H9 (cell line): ENCODE results near the gene CPM. TPM values are rescaled to one million over a fixed set of nuclear protein-coding genes. Genes with fewer than 3 reads are reported as not detected.

Experiments used
- DNase-seq: peaks from one replicate; pipeline ENCODE4 v3.0.0-alpha.2; 2017
- H2AFZ ChIP-seq: one replicate; pipeline ENCODE4 v1.6.1; 2013; ENCODE audit warnings: mild to moderate bottlenecking, low read length, control low read depth, moderate library complexity
- H2AK5ac ChIP-seq: 2 replicates; pipeline ENCODE4 v1.6.1; 2013; ENCODE audit warnings: low read length, control low read depth, mixed read lengths; ENCODE audit not compliant: insufficient read length
- H2BK120ac ChIP-seq: one replicate; pipeline ENCODE4 v1.6.1; 2013; ENCODE audit warnings: low read depth, mild to moderate bottlenecking, low read length, control low read depth, inconsistent platforms; ENCODE audit not compliant: poor library complexity, severe bottlenecking
- H2BK12ac ChIP-seq: 2 replicates; pipeline ENCODE4 v1.6.1; 2013; ENCODE audit warnings: low read length, control low read depth, mixed read lengths, low read depth; ENCODE audit not compliant: insufficient read length
- H2BK15ac ChIP-seq: 2 replicates; pipeline ENCODE4 v1.6.1; 2013; ENCODE audit warnings: low read depth, low read length, control low read depth
- H2BK20ac ChIP-seq: one replicate; pipeline ENCODE4 v1.6.1; 2013; ENCODE audit warnings: low read depth, mild to moderate bottlenecking, low read length, control low read depth, inconsistent platforms; ENCODE audit not compliant: poor library complexity, severe bottlenecking
- H2BK5ac ChIP-seq: 2 replicates; pipeline ENCODE4 v1.6.1; 2013; ENCODE audit warnings: low read length, control low read depth, mixed read lengths; ENCODE audit not compliant: insufficient read length
- H3K14ac ChIP-seq: 2 replicates; pipeline ENCODE4 v1.6.1; 2013; ENCODE audit warnings: low read length, control low read depth; ENCODE audit not compliant: insufficient read depth
- H3K18ac ChIP-seq: 2 replicates; pipeline ENCODE4 v1.6.1; 2013; ENCODE audit warnings: low read depth, mild to moderate bottlenecking, mixed read lengths, low read length, control low read depth; ENCODE audit not compliant: insufficient read length
- H3K23ac ChIP-seq: 2 replicates; pipeline ENCODE4 v1.6.1; 2013; ENCODE audit warnings: low read length, control low read depth, mixed read lengths, low read depth; ENCODE audit not compliant: insufficient read length
- H3K23me2 ChIP-seq: 2 replicates; pipeline ENCODE4 v1.6.1; 2013; ENCODE audit warnings: low read depth, mild to moderate bottlenecking, mixed read lengths, low read length, control low read depth; ENCODE audit not compliant: insufficient read length, poor library complexity, severe bottlenecking
- H3K27ac ChIP-seq: 2 replicates; pipeline ENCODE4 v1.5.1; 2013; ENCODE audit warnings: low read length, control low read depth, mixed read lengths, low read depth; ENCODE audit not compliant: insufficient read length
- H3K27me3 ChIP-seq: 2 replicates; pipeline ENCODE4 v1.6.1; 2013; ENCODE audit warnings: low read length, control low read depth, inconsistent platforms; ENCODE audit not compliant: insufficient read depth
- H3K4ac ChIP-seq: 2 replicates; pipeline ENCODE4 v1.6.1; 2013; ENCODE audit warnings: low read depth, mild to moderate bottlenecking, control low read depth, inconsistent platforms, low read length, moderate library complexity
- H3K4me1 ChIP-seq: 2 replicates; pipeline ENCODE4 v1.6.1; 2013; ENCODE audit warnings: low read length, control low read depth, inconsistent platforms; ENCODE audit not compliant: insufficient read depth
- H3K4me2 ChIP-seq: 2 replicates; pipeline ENCODE4 v1.6.1; 2013; ENCODE audit warnings: low read length, control low read depth, mixed read lengths; ENCODE audit not compliant: insufficient read length, insufficient read depth
- H3K56ac ChIP-seq: 2 replicates; pipeline ENCODE4 v1.6.1; 2013; ENCODE audit warnings: low read depth, mild to moderate bottlenecking, mixed read lengths, low read length, control low read depth; ENCODE audit not compliant: insufficient read length
- H3K79me1 ChIP-seq: 2 replicates; pipeline ENCODE4 v1.6.1; 2013; ENCODE audit warnings: low read depth, mild to moderate bottlenecking, moderate library complexity, low read length, control low read depth, inconsistent platforms; ENCODE audit not compliant: insufficient read depth, poor library complexity, severe bottlenecking
- H3K79me2 ChIP-seq: 2 replicates; pipeline ENCODE4 v1.6.1; 2013; ENCODE audit warnings: low read length, control low read depth, inconsistent platforms; ENCODE audit not compliant: insufficient read depth
- H3K9ac ChIP-seq: 2 replicates; pipeline ENCODE4 v1.6.1; 2013; ENCODE audit warnings: low read length, control low read depth, mixed read lengths; ENCODE audit not compliant: insufficient read length; ENCODE audit errors: extremely low read depth
- H3K9me3 ChIP-seq: one replicate; pipeline ENCODE4 v1.6.1; 2013; ENCODE audit warnings: low read depth, low read length, inconsistent platforms; ENCODE audit not compliant: control insufficient read depth
- H3T11ph ChIP-seq: one replicate; pipeline ENCODE4 v1.6.1; 2013; ENCODE audit warnings: mild to moderate bottlenecking, low read length, control low read depth, inconsistent platforms
- H4K20me1 ChIP-seq: one replicate; pipeline ENCODE4 v1.6.1; 2013; ENCODE audit not compliant: control insufficient read depth, insufficient read length, insufficient read depth
- H4K5ac ChIP-seq: 2 replicates; pipeline ENCODE4 v1.6.1; 2013; ENCODE audit warnings: low read depth, mild to moderate bottlenecking, mixed read lengths, low read length, control low read depth; ENCODE audit not compliant: insufficient read length
- H4K8ac ChIP-seq: replicated peaks from 2 replicates; pipeline ENCODE4 v1.6.1; 2013; ENCODE audit warnings: low read length, control low read depth, mixed read lengths, low read depth; ENCODE audit not compliant: insufficient read length
- H4K91ac ChIP-seq: 2 replicates; pipeline ENCODE4 v1.6.1; 2013; ENCODE audit warnings: low read depth, mild to moderate bottlenecking, moderate library complexity, mixed read lengths, low read length, control low read depth; ENCODE audit not compliant: insufficient read length
- H3K27ac Mint-ChIP-seq, 3 experiments: 2 replicates in 2 of 3; 3 replicates in 1 of 3; pipeline ENCODE4 v1.8.0; 2020 to 2021; ENCODE audit warnings: mixed read lengths in 3 of 3, mild to moderate bottlenecking in 1 of 3, moderate library complexity in 1 of 3
- H3K27me3 Mint-ChIP-seq: 2 replicates; pipeline ENCODE4 v1.8.0; 2021; ENCODE audit warnings: low read depth, mild to moderate bottlenecking, moderate library complexity, mixed read lengths
- H3K36me3 Mint-ChIP-seq, 3 experiments: 2 replicates in 2 of 3; 3 replicates in 1 of 3; pipeline ENCODE4 v1.8.0; 2020 to 2021; ENCODE audit warnings: low read depth in 3 of 3, mixed read lengths in 3 of 3; ENCODE audit not compliant: insufficient read depth in 1 of 3
- H3K4me1 Mint-ChIP-seq, 2 experiments: 2 replicates each; pipeline ENCODE4 v1.8.0; 2020; ENCODE audit warnings: mixed read lengths in 2 of 2
- H3K4me3 Mint-ChIP-seq, 2 experiments: 2 replicates in 1 of 2; 3 replicates in 1 of 2; pipeline ENCODE4 v1.8.0; 2020 to 2021; ENCODE audit warnings: mild to moderate bottlenecking in 2 of 2, mixed read lengths in 2 of 2, moderate library complexity in 1 of 2
- H3K9me3 Mint-ChIP-seq, 2 experiments: 2 replicates in 1 of 2; 3 replicates in 1 of 2; pipeline ENCODE4 v1.8.0; 2020; ENCODE audit warnings: mild to moderate bottlenecking in 2 of 2, mixed read lengths in 2 of 2, moderate library complexity in 1 of 2
- WGBS: extraction: QIAGEN DNeasy Blood & Tissue Kit; methylation state at CpG from one replicate; pipeline ENCODE4 v1.1.7; 2013; ENCODE audit warnings: missing lambda C conversion rate, low lambda C conversion rate, mixed read lengths; ENCODE audit not compliant: insufficient read length; ENCODE audit errors: extremely low coverage; 5-methylcytosine and 5-hydroxymethylcytosine counted together
- total RNA-seq: library from RNA; stranded (reverse); gene quantifications from 2 replicates; pipeline ENCODE4 v1.2.1, GENCODE V29; 2021
- TF ChIP-seq, protein P1 (sequence below): fragments of 200-600 bp; sonication (generic); conservative IDR thresholded peaks from 3 replicates; pipeline ENCODE4 v1.8.0; 2021; ENCODE audit warnings: antibody characterized with exemption, mild to moderate bottlenecking

Gene CPM
- total RNA-seq, 1 experiment from 2014 or later = 1.2 TPM

DNA sequence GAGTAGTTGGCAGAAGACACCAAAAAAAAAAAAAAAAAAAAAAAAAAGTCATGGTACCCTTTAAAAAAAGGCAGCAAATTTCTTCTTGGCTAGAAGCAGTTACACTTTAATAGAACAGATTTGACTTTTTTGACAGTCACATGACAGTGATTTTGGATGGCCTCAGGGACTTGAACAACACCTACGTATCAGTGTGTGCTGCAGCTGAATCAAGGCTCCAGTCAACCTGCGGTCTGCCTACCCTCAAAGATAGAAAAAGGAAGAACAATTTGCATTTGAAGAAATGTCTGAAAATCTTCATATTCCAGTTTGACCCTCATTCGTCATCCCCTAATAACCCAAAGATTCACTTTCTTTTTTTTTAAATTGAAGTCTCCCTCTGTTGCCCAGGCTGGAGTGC is 71.1 kb downstream of the CPM start:
- H2BK120ac ChIP-seq = no peak overlapping the region
- H3K9me3 Mint-ChIP-seq = no peaks in the 10 kb centered on the region

More for the DNA sequence above, 71.1 kb downstream of the CPM start:
- Histone ChIP-seq H3K79me1 (no peaks in the 10 kb centered on the region), H2AK5ac (no peak overlapping the region), H2BK12ac (no peak overlapping the region), H3K27ac (no peak overlapping the region), H3K9me3 (no peaks in the 10 kb centered on the region), H3K9ac (no peak overlapping the region), H3K4ac (no peak overlapping the region), H4K91ac (no peak overlapping the region), H4K20me1 (no peaks in the 10 kb centered on the region), H3K4me2 (no peak overlapping the region), H3K23me2 (no peaks in the 10 kb centered on the region), H4K5ac (no peak overlapping the region), H3K27me3 (no peaks in the 10 kb centered on the region), H2AFZ (no peak overlapping the region), H3K14ac (no peak overlapping the region), H3K56ac (no peak overlapping the region), H3K18ac (no peak overlapping the region), H3K4me1 (no peaks in the 10 kb centered on the region), H2BK15ac (no peak overlapping the region), H3K79me2 (no peaks in the 10 kb centered on the region), H3K23ac (no peak overlapping the region), H4K8ac (no peak overlapping the region), H3T11ph (no peak overlapping the region), H2BK5ac (no peak overlapping the region), H2BK20ac (no peak overlapping the region)
- no peak overlapping the region for H3K27ac Mint-ChIP-seq
- no CpG with 5 or more reads among the region's 3 CpGs for WGBS
- H3K4me3 Mint-ChIP-seq = no peak overlapping the region
- H3K27me3 Mint-ChIP-seq = no peaks in the 10 kb centered on the region
- no peaks in the 10 kb centered on the region for H3K4me1 Mint-ChIP-seq
- DNase-seq = no peak
- TF ChIP-seq, protein P1, sequence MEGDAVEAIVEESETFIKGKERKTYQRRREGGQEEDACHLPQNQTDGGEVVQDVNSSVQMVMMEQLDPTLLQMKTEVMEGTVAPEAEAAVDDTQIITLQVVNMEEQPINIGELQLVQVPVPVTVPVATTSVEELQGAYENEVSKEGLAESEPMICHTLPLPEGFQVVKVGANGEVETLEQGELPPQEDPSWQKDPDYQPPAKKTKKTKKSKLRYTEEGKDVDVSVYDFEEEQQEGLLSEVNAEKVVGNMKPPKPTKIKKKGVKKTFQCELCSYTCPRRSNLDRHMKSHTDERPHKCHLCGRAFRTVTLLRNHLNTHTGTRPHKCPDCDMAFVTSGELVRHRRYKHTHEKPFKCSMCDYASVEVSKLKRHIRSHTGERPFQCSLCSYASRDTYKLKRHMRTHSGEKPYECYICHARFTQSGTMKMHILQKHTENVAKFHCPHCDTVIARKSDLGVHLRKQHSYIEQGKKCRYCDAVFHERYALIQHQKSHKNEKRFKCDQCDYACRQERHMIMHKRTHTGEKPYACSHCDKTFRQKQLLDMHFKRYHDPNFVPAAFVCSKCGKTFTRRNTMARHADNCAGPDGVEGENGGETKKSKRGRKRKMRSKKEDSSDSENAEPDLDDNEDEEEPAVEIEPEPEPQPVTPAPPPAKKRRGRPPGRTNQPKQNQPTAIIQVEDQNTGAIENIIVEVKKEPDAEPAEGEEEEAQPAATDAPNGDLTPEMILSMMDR = no peak
- H3K36me3 Mint-ChIP-seq = no peaks in the 10 kb centered on the region
